Prostate gland (tissue), 2 donors: Measurements from ENCODE around the gene BTNL8. TPM values are rescaled to one million over a fixed set of nuclear protein-coding genes. Genes with fewer than 3 reads are reported as not detected.

ENCODE experiments used
- DNase-seq: peaks from one replicate; pipeline ENCODE4 v3.0.0-alpha.2; 2019; ENCODE audit warnings: low spot score
- H3K27ac ChIP-seq, 2 donors: fragments of 200-600 bp; sonication (generic); 2 replicates each; pipeline ENCODE4 v1.5.1; 2017 to 2019
- H3K27me3 ChIP-seq: fragments of 200-600 bp; sonication (generic); replicated peaks from 2 replicates; pipeline ENCODE4 v1.5.1; 2019; ENCODE audit not compliant: insufficient read depth
- H3K36me3 ChIP-seq, 2 donors: fragments of 200-600 bp; sonication (generic); 1 replicate in 1 of 2; 2 replicates in 1 of 2; pipeline versions ENCODE4 v1.5.1 to v1.8.1; 2017 to 2019
- H3K4me1 ChIP-seq: fragments of 200-600 bp; sonication (generic); replicated peaks from 2 replicates; pipeline ENCODE4 v1.5.1; 2019
- H3K4me3 ChIP-seq, 2 donors: fragments of 200-600 bp; sonication (generic); 2 replicates each; pipeline ENCODE4 v1.5.1; 2017 to 2019
- H3K9me3 ChIP-seq: fragments of 200-600 bp; sonication (generic); 2 replicates; pipeline ENCODE4 v1.5.1; 2017
- POLR2A ChIP-seq: fragments of 450-650 bp; IDR thresholded peaks from one replicate; pipeline ENCODE4 v1.6.1; 2016; ENCODE audit warnings: antibody characterized with exemption, mild to moderate bottlenecking
- POLR2AphosphoS5 ChIP-seq: sonication (generic); formaldehyde crosslinking; IDR thresholded peaks from one replicate; pipeline ENCODE4 v1.6.1; 2017; ENCODE audit warnings: antibody characterized with exemption
- WGBS: methylation state at CpG from one replicate; pipeline ENCODE4 v1.1.5; 2018; 5-methylcytosine and 5-hydroxymethylcytosine counted together
- intact Hi-C: fragments of 100-400 bp; cut with DNase I; formaldehyde crosslinking; loops from one replicate; pipeline ENCODE4 v1.14.2; 2022
- total RNA-seq, 2 donors: library from RNA; depleted of rRNA; stranded (reverse); fragments of >200 nt; gene quantifications; one replicate each; pipeline ENCODE4 v1.1.0, GENCODE V29; 2016
- TF ChIP-seq, protein P1 (sequence below), 4 experiments: fragments of 200-600 bp in 2 of 4; fragments of 450-650 bp in 2 of 4; sonication (generic) in 2 of 4; IDR thresholded peaks; 1 replicate in 3 of 4; 2 replicates in 1 of 4; pipeline ENCODE4 v1.5.1; 2016 to 2019; ENCODE audit warnings: antibody characterized with exemption in 4 of 4, mild to moderate bottlenecking in 2 of 4, moderate library complexity in 2 of 4

Gene BTNL8
- total RNA-seq, 2 donors from 2014 or later = 0.14 to 8.3 TPM

DNA sequence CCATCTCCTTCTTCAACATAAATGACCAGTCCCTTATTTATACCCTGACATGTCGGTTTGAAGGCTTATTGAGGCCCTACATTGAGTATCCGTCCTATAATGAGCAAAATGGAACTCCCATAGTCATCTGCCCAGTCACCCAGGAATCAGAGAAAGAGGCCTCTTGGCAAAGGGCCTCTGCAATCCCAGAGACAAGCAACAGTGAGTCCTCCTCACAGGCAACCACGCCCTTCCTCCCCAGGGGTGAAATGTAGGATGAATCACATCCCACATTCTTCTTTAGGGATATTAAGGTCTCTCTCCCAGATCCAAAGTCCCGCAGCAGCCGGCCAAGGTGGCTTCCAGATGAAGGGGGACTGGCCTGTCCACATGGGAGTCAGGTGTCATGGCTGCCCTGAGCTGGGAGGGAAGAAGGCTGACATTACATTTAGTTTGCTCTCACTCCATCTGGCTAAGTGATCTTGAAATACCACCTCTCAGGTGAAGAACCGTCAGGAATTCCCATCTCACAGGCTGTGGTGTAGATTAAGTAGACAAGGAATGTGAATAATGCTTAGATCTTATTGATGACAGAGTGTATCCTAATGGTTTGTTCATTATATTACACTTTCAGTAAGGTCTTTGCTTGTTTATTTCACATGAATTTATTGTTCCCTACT, 51.5 kb downstream of the BTNL8 start:
- Histone ChIP-seq H3K4me3 (no peak overlapping the region), H3K27ac (no peak overlapping the region), H3K27me3 (no peaks in the 10 kb centered on the region), H3K36me3 (no peaks in the 10 kb centered on the region), H3K9me3 (no peaks in the 10 kb centered on the region), H3K4me1 (no peaks in the 10 kb centered on the region)
- TF ChIP-seq, protein P1, sequence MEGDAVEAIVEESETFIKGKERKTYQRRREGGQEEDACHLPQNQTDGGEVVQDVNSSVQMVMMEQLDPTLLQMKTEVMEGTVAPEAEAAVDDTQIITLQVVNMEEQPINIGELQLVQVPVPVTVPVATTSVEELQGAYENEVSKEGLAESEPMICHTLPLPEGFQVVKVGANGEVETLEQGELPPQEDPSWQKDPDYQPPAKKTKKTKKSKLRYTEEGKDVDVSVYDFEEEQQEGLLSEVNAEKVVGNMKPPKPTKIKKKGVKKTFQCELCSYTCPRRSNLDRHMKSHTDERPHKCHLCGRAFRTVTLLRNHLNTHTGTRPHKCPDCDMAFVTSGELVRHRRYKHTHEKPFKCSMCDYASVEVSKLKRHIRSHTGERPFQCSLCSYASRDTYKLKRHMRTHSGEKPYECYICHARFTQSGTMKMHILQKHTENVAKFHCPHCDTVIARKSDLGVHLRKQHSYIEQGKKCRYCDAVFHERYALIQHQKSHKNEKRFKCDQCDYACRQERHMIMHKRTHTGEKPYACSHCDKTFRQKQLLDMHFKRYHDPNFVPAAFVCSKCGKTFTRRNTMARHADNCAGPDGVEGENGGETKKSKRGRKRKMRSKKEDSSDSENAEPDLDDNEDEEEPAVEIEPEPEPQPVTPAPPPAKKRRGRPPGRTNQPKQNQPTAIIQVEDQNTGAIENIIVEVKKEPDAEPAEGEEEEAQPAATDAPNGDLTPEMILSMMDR (IDR thresholded peaks at IDR 0.05) = no peak
- TF ChIP-seq POLR2AphosphoS5 (no peak), POLR2A (no peak)
- intact Hi-C loops = no loop called here
- 61% methylated on average over 4 of the region's 6 CpGs for WGBS
- no peak for DNase-seq

DNA sequence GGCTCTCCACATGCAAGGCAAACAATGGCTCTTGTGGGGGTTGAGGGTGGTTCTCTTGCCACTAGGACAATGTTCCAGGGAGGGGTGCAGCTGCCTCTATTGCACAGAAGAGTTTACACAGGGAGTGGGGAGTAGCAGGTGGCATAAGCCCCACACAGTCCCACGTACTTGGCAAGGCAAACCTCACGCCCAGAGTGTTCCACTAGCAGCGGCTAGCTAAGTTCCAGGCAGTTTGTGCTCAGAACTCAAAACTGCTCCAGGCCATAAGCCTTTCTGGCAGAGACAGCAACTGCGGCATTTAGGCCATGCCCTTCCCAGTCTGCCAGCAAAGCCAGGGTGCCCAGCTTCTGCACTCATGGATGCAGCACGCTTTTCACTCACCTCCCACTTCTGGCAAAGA, 60.7 kb downstream of the BTNL8 start:
- Histone ChIP-seq H3K9me3 (no peaks in the 10 kb centered on the region), H3K27me3 (no peaks in the 10 kb centered on the region), H3K4me1 (no peaks in the 10 kb centered on the region), H3K36me3 (no peaks in the 10 kb centered on the region), H3K4me3 (no peak overlapping the region), H3K27ac (no peak overlapping the region)
- DNase-seq = no peak
- WGBS = 75% methylated on average over 5 of the region's 5 CpGs
- intact Hi-C loops = no loop called here
- TF ChIP-seq POLR2AphosphoS5 = no peak

DNA sequence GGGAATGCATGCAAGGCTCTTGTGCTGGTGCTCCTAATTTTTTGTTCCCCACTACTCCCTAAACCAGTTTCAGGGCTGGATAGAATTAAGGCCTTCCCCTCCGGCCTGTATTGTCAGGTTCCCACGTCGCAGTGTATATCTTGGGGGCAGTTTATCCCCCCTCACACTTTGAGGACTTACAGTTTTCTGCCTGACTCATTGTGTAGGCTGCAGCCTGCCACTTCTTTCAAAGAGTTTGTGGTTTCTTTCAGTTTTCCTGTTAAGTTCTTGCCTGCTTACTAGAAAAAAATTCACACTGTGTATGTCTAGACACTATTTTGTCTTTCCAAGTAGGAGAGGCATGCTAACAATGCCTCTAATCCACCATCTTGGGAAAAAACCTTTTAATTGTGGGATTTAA, 61.2 kb downstream of the BTNL8 start:
- Histone ChIP-seq H3K27me3 (no peaks in the 10 kb centered on the region), H3K4me3 (no peak overlapping the region), H3K36me3 (no peaks in the 10 kb centered on the region), H3K4me1 (no peaks in the 10 kb centered on the region), H3K9me3 (no peaks in the 10 kb centered on the region), H3K27ac (no peak overlapping the region)
- no peak for DNase-seq
- WGBS = 67% methylated on average over 3 of the region's 3 CpGs
- intact Hi-C loops = no loop called here
- TF ChIP-seq POLR2AphosphoS5 (no peak), POLR2A (no peak)
- TF ChIP-seq, protein P1 (IDR thresholded peaks at IDR 0.05) = no peak

DNA sequence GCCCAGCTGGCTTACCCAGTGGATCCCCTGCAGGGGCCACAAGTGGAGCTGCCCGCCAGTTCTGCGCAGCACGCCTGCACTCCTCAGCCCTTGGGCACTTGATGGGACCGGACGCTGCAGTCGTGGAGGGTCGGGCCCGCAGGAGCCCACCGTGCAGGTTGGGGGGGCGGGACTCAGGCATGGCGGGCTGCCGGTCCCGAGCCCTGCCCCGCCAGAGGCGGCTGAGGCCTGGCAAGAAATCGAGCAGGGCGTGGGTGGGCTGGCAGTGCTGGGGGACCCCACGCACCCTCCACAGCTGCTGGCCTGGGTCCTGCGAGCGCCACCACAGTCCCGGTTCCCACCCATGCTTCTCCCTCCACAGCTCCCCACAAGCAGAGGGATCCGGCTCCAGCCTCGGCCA, 70.4 kb downstream of the BTNL8 start:
- no peaks in the 10 kb centered on the region for H3K4me1 ChIP-seq
- H3K9me3 ChIP-seq = no peaks in the 10 kb centered on the region
- DNase-seq = no peak
- intact Hi-C loops = no loop called here
- TF ChIP-seq, protein P1 (IDR thresholded peaks at IDR 0.05) = no peak
- no peak for TF ChIP-seq POLR2AphosphoS5
- no peak for TF ChIP-seq POLR2A
- no peaks in the 10 kb centered on the region for H3K36me3 ChIP-seq
- WGBS = 100% methylated on average over 1 of the region's 23 CpGs
- H3K27me3 ChIP-seq = no peaks in the 10 kb centered on the region
- H3K4me3 ChIP-seq = no peak overlapping the region
- H3K27ac ChIP-seq = no peak overlapping the region

DNA sequence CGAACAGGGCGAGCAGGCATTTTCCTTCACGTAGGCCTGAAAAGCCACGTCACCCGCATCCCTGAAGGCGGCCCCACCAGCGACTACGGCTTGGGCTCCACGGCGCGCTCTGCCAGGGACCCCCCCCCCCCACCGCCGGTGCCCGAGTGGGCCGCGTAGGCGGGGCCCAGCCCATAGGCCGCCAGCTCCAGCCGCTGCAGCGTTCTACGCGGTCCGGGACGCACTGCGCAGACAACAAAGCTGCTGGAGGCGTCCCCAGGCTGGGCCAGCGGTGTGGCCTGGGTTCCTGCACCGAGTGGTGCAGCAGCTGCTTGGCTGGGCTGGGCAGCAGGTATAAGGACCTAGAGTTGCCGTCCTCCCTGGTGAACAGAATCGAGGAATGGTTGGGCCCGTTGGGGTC, 71.4 kb downstream of the BTNL8 start:
- no peak for DNase-seq
- Histone ChIP-seq H3K27ac (no peak overlapping the region), H3K4me1 (no peaks in the 10 kb centered on the region), H3K4me3 (no peak overlapping the region), H3K27me3 (no peaks in the 10 kb centered on the region), H3K9me3 (no peaks in the 10 kb centered on the region), H3K36me3 (no peaks in the 10 kb centered on the region)
- TF ChIP-seq POLR2AphosphoS5 (no peak), POLR2A (no peak)
- TF ChIP-seq, protein P1 (IDR thresholded peaks at IDR 0.05) = no peak
- WGBS = 100% methylated on average over 4 of the region's 31 CpGs
- intact Hi-C loops = no loop called here
